GM23338 (cell line): ENCODE measurements around the gene IL17C. TPM values are rescaled to one million over a fixed set of nuclear protein-coding genes. Genes with fewer than 3 reads are reported as not detected.

ENCODE experiments used
- ATAC-seq: fragments of 200-7000 bp; cut with Tn5 transposase; 3 replicates; pipeline ENCODE4 v1.9.1; 2020
- DNase-seq: peaks from one replicate; pipeline ENCODE4 v3.0.0-alpha.2; 2015; ENCODE audit warnings: low spot score
- H2AFZ ChIP-seq: fragments of 200-600 bp; sonication (generic); 2 replicates; pipeline ENCODE4 v1.8.0; 2016; ENCODE audit warnings: antibody characterized with exemption, mild to moderate bottlenecking, moderate library complexity
- H3F3A ChIP-seq: fragments of 200-600 bp; sonication (generic); replicated peaks from 2 replicates; pipeline ENCODE4 v1.8.0; 2017; ENCODE audit warnings: antibody characterized with exemption, mixed run types, low read depth
- H3K27ac ChIP-seq: fragments of 200-600 bp; sonication (generic); 2 replicates; pipeline ENCODE4 v1.6.1; 2016; ENCODE audit warnings: low read depth
- H3K27me3 ChIP-seq: fragments of 200-600 bp; sonication (generic); 2 replicates; pipeline ENCODE4 v1.8.0; 2016; ENCODE audit warnings: mild to moderate bottlenecking, mixed run types, moderate library complexity; ENCODE audit not compliant: insufficient read depth
- H3K36me3 ChIP-seq: fragments of 200-600 bp; sonication (generic); 2 replicates; pipeline ENCODE4 v1.8.0; 2016; ENCODE audit warnings: mild to moderate bottlenecking; ENCODE audit not compliant: insufficient read depth
- H3K4me1 ChIP-seq: fragments of 200-600 bp; sonication (generic); 2 replicates; pipeline ENCODE4 v1.8.0; 2016; ENCODE audit warnings: mild to moderate bottlenecking, moderate library complexity; ENCODE audit not compliant: insufficient read depth
- H3K4me2 ChIP-seq: fragments of 200-600 bp; sonication (generic); 2 replicates; pipeline ENCODE4 v1.7.1; 2017; ENCODE audit warnings: mixed run types
- H3K4me3 ChIP-seq: fragments of 200-600 bp; sonication (generic); 2 replicates; pipeline ENCODE4 v1.6.1; 2016; ENCODE audit warnings: mixed run types
- H3K79me2 ChIP-seq: fragments of 200-600 bp; sonication (generic); replicated peaks from 2 replicates; pipeline ENCODE4 v1.8.0; 2017; ENCODE audit warnings: mild to moderate bottlenecking; ENCODE audit not compliant: insufficient read depth
- H3K9me2 ChIP-seq: fragments of 200-600 bp; sonication (generic); 2 replicates; pipeline ENCODE4 v1.8.0; 2017; ENCODE audit not compliant: insufficient read depth
- H4K20me1 ChIP-seq: fragments of 200-600 bp; sonication (generic); replicated peaks from 2 replicates; pipeline ENCODE4 v1.8.0; 2017; ENCODE audit warnings: mild to moderate bottlenecking; ENCODE audit not compliant: insufficient read depth
- H3K27ac Mint-ChIP-seq: 2 replicates; pipeline ENCODE4 v1.8.0; 2020; ENCODE audit warnings: inconsistent platforms, mild to moderate bottlenecking, moderate library complexity, mixed read lengths
- H3K27me3 Mint-ChIP-seq: 3 replicates; pipeline ENCODE4 v1.8.0; 2022; ENCODE audit warnings: low read depth, mild to moderate bottlenecking, moderate library complexity, mixed read lengths, inconsistent platforms; ENCODE audit not compliant: insufficient read depth, poor library complexity
- H3K36me3 Mint-ChIP-seq: 3 replicates; pipeline ENCODE4 v1.8.0; 2021; ENCODE audit warnings: low read depth, mild to moderate bottlenecking, inconsistent platforms, moderate library complexity, mixed read lengths
- H3K4me1 Mint-ChIP-seq: 3 replicates; pipeline ENCODE4 v1.8.0; 2020; ENCODE audit warnings: mild to moderate bottlenecking, inconsistent platforms, mixed read lengths
- H3K4me3 Mint-ChIP-seq: 3 replicates; pipeline ENCODE4 v1.8.0; 2021; ENCODE audit warnings: moderate library complexity, mild to moderate bottlenecking, inconsistent platforms, mixed read lengths
- H3K9me3 Mint-ChIP-seq: 3 replicates; pipeline ENCODE4 v1.8.0; 2020; ENCODE audit warnings: moderate library complexity, mild to moderate bottlenecking, inconsistent platforms, mixed read lengths
- EZH2 ChIP-seq: fragments of 200-600 bp; sonication (generic); IDR thresholded peaks from one replicate; pipeline ENCODE4 v1.8.0; 2017; ENCODE audit warnings: antibody characterized with exemption, mild to moderate bottlenecking, low read depth; ENCODE audit not compliant: unreplicated experiment
- NANOG ChIP-seq: IDR thresholded peaks from 2 replicates; pipeline ENCODE4 v1.6.1; 2016; ENCODE audit warnings: antibody characterized with exemption, borderline replicate concordance
- STAT1 ChIP-seq: IDR thresholded peaks from one replicate; pipeline ENCODE4 v1.6.1; 2016; ENCODE audit warnings: antibody characterized with exemption; ENCODE audit not compliant: unreplicated experiment
- ZNF114 ChIP-seq: fragments of 250-450 bp; sonication (Bioruptor Pico); IDR thresholded peaks from 2 replicates; pipeline ENCODE4 v1.5.0; 2020; ENCODE audit warnings: mild to moderate bottlenecking, moderate library complexity
- ZNF331 ChIP-seq: fragments of 250-450 bp; sonication (Bioruptor Pico); IDR thresholded peaks from 2 replicates; pipeline ENCODE4 v1.5.0; 2020; ENCODE audit warnings: low read depth, mild to moderate bottlenecking, moderate library complexity
- polyA plus RNA-seq: library from polyadenylated mRNA; unstranded; fragments of >200 nt; fragmentation: Nextera tagmentation; extraction: Ambion mirVana; gene quantifications from 2 replicates; pipeline ENCODE4 v1.2.1, GENCODE V29; 2016
- total RNA-seq: library from RNA; depleted of rRNA; stranded (reverse); fragments of >200 nt; shearing (Covaris generic); gene quantifications from 2 replicates; pipeline ENCODE4 v1.2.3, GENCODE V29; 2014
- TF ChIP-seq, protein P1 (sequence below): IDR thresholded peaks from one replicate; pipeline ENCODE4 v1.6.1; 2018; ENCODE audit warnings: antibody characterized with exemption; ENCODE audit not compliant: unreplicated experiment
- TF ChIP-seq, protein P2 (sequence below): fragments of 250-450 bp; sonication (Bioruptor Pico); IDR thresholded peaks from 2 replicates; pipeline ENCODE4 v1.5.0; 2020; ENCODE audit warnings: mild to moderate bottlenecking, moderate library complexity
- TF ChIP-seq, protein P3 (sequence below), 2 experiments: fragments of 200-600 bp in 1 of 2; sonication (generic) in 1 of 2; conservative IDR thresholded peaks; 2 replicates each; pipeline versions ENCODE4 v1.5.1 to v1.6.1; 2016 to 2017; ENCODE audit warnings: antibody characterized with exemption in 2 of 2, low read depth in 2 of 2, mild to moderate bottlenecking in 2 of 2, moderate library complexity in 1 of 2

The IL17C gene
- total and polyA plus RNA-seq, 2 experiments from 2014 or later: 2.7 to 3.9 TPM

DNA sequence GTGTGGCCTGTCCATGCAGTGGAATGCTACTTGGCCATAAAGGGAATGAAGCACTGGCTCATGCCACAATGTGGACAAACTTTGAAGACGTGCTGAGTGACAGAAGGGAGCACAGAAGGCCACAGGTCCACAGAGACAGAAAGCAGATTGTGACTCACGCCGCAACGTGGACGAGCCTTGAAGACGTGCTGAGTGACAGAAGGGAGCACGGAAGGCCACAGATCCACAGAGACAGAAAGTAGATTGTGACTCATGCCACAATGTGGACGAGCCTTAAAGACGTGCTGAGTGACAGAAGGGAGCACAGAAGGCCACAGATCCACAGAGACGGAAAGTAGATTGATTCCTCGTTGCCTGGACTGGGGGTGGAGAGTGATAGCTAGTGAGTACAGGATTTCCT is 48.9 kb upstream of the IL17C start:
- no peaks in the 10 kb centered on the region for H3K9me3 Mint-ChIP-seq
- H3K4me1 Mint-ChIP-seq: no peaks in the 10 kb centered on the region
- TF ChIP-seq, protein P1, sequence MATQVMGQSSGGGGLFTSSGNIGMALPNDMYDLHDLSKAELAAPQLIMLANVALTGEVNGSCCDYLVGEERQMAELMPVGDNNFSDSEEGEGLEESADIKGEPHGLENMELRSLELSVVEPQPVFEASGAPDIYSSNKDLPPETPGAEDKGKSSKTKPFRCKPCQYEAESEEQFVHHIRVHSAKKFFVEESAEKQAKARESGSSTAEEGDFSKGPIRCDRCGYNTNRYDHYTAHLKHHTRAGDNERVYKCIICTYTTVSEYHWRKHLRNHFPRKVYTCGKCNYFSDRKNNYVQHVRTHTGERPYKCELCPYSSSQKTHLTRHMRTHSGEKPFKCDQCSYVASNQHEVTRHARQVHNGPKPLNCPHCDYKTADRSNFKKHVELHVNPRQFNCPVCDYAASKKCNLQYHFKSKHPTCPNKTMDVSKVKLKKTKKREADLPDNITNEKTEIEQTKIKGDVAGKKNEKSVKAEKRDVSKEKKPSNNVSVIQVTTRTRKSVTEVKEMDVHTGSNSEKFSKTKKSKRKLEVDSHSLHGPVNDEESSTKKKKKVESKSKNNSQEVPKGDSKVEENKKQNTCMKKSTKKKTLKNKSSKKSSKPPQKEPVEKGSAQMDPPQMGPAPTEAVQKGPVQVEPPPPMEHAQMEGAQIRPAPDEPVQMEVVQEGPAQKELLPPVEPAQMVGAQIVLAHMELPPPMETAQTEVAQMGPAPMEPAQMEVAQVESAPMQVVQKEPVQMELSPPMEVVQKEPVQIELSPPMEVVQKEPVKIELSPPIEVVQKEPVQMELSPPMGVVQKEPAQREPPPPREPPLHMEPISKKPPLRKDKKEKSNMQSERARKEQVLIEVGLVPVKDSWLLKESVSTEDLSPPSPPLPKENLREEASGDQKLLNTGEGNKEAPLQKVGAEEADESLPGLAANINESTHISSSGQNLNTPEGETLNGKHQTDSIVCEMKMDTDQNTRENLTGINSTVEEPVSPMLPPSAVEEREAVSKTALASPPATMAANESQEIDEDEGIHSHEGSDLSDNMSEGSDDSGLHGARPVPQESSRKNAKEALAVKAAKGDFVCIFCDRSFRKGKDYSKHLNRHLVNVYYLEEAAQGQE: no peak
- TF ChIP-seq EZH2 (no peak), ZNF114 (CRISPR knock-in tag) (no peak), STAT1 (no peak), NANOG (no peak), ZNF331 (CRISPR knock-in tag) (no peak)
- TF ChIP-seq, protein P2, sequence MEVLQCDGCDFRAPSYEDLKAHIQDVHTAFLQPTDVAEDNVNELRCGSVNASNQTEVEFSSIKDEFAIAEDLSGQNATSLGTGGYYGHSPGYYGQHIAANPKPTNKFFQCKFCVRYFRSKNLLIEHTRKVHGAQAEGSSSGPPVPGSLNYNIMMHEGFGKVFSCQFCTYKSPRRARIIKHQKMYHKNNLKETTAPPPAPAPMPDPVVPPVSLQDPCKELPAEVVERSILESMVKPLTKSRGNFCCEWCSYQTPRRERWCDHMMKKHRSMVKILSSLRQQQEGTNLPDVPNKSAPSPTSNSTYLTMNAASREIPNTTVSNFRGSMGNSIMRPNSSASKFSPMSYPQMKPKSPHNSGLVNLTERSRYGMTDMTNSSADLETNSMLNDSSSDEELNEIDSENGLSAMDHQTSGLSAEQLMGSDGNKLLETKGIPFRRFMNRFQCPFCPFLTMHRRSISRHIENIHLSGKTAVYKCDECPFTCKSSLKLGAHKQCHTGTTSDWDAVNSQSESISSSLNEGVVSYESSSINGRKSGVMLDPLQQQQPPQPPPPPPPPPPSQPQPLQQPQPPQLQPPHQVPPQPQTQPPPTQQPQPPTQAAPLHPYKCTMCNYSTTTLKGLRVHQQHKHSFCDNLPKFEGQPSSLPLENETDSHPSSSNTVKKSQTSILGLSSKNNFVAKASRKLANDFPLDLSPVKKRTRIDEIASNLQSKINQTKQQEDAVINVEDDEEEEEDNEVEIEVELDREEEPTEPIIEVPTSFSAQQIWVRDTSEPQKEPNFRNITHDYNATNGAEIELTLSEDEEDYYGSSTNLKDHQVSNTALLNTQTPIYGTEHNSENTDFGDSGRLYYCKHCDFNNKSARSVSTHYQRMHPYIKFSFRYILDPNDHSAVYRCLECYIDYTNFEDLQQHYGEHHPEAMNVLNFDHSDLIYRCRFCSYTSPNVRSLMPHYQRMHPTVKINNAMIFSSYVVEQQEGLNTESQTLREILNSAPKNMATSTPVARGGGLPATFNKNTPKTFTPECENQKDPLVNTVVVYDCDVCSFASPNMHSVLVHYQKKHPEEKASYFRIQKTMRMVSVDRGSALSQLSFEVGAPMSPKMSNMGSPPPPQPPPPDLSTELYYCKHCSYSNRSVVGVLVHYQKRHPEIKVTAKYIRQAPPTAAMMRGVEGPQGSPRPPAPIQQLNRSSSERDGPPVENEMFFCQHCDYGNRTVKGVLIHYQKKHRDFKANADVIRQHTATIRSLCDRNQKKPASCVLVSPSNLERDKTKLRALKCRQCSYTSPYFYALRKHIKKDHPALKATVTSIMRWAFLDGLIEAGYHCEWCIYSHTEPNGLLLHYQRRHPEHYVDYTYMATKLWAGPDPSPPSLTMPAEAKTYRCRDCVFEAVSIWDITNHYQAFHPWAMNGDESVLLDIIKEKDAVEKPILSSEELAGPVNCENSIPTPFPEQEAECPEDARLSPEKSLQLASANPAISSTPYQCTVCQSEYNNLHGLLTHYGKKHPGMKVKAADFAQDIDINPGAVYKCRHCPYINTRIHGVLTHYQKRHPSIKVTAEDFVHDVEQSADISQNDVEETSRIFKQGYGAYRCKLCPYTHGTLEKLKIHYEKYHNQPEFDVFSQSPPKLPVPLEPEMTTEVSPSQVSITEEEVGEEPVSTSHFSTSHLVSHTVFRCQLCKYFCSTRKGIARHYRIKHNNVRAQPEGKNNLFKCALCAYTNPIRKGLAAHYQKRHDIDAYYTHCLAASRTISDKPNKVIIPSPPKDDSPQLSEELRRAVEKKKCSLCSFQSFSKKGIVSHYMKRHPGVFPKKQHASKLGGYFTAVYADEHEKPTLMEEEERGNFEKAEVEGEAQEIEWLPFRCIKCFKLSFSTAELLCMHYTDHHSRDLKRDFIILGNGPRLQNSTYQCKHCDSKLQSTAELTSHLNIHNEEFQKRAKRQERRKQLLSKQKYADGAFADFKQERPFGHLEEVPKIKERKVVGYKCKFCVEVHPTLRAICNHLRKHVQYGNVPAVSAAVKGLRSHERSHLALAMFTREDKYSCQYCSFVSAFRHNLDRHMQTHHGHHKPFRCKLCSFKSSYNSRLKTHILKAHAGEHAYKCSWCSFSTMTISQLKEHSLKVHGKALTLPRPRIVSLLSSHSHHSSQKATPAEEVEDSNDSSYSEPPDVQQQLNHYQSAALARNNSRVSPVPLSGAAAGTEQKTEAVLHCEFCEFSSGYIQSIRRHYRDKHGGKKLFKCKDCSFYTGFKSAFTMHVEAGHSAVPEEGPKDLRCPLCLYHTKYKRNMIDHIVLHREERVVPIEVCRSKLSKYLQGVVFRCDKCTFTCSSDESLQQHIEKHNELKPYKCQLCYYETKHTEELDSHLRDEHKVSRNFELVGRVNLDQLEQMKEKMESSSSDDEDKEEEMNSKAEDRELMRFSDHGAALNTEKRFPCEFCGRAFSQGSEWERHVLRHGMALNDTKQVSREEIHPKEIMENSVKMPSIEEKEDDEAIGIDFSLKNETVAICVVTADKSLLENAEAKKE (CRISPR knock-in tag): no peak
- TF ChIP-seq, protein P3, sequence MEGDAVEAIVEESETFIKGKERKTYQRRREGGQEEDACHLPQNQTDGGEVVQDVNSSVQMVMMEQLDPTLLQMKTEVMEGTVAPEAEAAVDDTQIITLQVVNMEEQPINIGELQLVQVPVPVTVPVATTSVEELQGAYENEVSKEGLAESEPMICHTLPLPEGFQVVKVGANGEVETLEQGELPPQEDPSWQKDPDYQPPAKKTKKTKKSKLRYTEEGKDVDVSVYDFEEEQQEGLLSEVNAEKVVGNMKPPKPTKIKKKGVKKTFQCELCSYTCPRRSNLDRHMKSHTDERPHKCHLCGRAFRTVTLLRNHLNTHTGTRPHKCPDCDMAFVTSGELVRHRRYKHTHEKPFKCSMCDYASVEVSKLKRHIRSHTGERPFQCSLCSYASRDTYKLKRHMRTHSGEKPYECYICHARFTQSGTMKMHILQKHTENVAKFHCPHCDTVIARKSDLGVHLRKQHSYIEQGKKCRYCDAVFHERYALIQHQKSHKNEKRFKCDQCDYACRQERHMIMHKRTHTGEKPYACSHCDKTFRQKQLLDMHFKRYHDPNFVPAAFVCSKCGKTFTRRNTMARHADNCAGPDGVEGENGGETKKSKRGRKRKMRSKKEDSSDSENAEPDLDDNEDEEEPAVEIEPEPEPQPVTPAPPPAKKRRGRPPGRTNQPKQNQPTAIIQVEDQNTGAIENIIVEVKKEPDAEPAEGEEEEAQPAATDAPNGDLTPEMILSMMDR (conservative IDR thresholded peaks at IDR 0.05; ENCODE audit: low read depth in 2 of 2): no peak
- Histone ChIP-seq H3K4me3 (no peak overlapping the region), H3F3A (0 out of 2 replicates have a peak, but pooled peaks cover 4% of the 10 kb centered on the region), H2AFZ (no peak overlapping the region), H3K27me3 (no peaks in the 10 kb centered on the region), H3K36me3 (peaks cover 11% of the 10 kb centered on the region; the same call in 1 of the 2 replicates), H4K20me1 (peaks cover 16% of the 10 kb centered on the region; the same call in 1 of the 2 replicates), H3K9me2 (no peaks in the 10 kb centered on the region), H3K27ac (no peak overlapping the region), H3K4me1 (no peaks in the 10 kb centered on the region), H3K4me2 (no peak overlapping the region), H3K79me2 (peaks cover 36% of the 10 kb centered on the region)
- no peak for ATAC-seq
- no peak overlapping the region for H3K4me3 Mint-ChIP-seq
- peaks cover 6% of the 10 kb centered on the region for H3K27me3 Mint-ChIP-seq
- DNase-seq: no peak
- peaks cover 54% of the 10 kb centered on the region for H3K36me3 Mint-ChIP-seq
- H3K27ac Mint-ChIP-seq: no peak overlapping the region
